ENCODE data around the gene SFMBT1.

The SFMBT1 gene

GRCh38 chr3:53078656-53079055, 32.8 kb upstream of the SFMBT1 start:
- Histone ChIP-seq H3K4me3 (ENCODE audit: insufficient read length, low read depth) (no peak overlapping the region), H3K4me1 (ENCODE audit: insufficient read depth, insufficient read length) (peaks cover 8% of the 10 kb centered on the region), H3K27me3 (ENCODE audit: insufficient read depth, insufficient read length) (peaks cover 4% of the 10 kb centered on the region), H3K9me3 (ENCODE audit: insufficient read depth, low read length) (no peaks in the 10 kb centered on the region), H3K9ac (ENCODE audit: insufficient read length, low read depth) (no peak overlapping the region), H3K36me3 (ENCODE audit: insufficient read depth, insufficient read length, low read length) (no peaks in the 10 kb centered on the region)
- no peak for DNase-seq (ENCODE audit: low read depth, low spot score)
- no peak for TF ChIP-seq ZNF274 (IDR thresholded peaks at IDR 0.05; ENCODE audit: low read depth, low read length)
- no peak for TF ChIP-seq SUZ12 (IDR thresholded peaks at IDR 0.05; ENCODE audit: extremely low read depth, insufficient read depth, insufficient read length)
- TF ChIP-seq YY1 (IDR thresholded peaks at IDR 0.05; ENCODE audit: insufficient read depth, insufficient read length) = no peak

GRCh38 chr3:53077476-53078220, 31.8 kb upstream of the SFMBT1 start:
- TF ChIP-seq ZNF274 (IDR thresholded peaks at IDR 0.05; ENCODE audit: low read depth, low read length) (no peak), SUZ12 (IDR thresholded peaks at IDR 0.05; ENCODE audit: extremely low read depth, insufficient read depth, insufficient read length) (no peak), YY1 (IDR thresholded peaks at IDR 0.05; ENCODE audit: insufficient read depth, insufficient read length) (no peak)
- H3K4me3 ChIP-seq (ENCODE audit: insufficient read length, low read depth) = no peak overlapping the region
- DNase-seq (ENCODE audit: low read depth, low spot score) = no peak

GRCh38 chr3:53075743-53076140, 29.9 kb upstream of the SFMBT1 start:
- DNase-seq (ENCODE audit: low read depth, low spot score) = no peak
- H3K9ac ChIP-seq (ENCODE audit: insufficient read length, low read depth) = no peak overlapping the region
- no peak for TF ChIP-seq SUZ12 (IDR thresholded peaks at IDR 0.05; ENCODE audit: extremely low read depth, insufficient read depth, insufficient read length)
- no peak overlapping the region for H3K4me3 ChIP-seq (ENCODE audit: insufficient read length, low read depth)
- no peaks in the 10 kb centered on the region for H3K36me3 ChIP-seq (ENCODE audit: insufficient read depth, insufficient read length, low read length)
- peaks cover 18% of the 10 kb centered on the region for H3K27me3 ChIP-seq (ENCODE audit: insufficient read depth, insufficient read length)
- no peaks in the 10 kb centered on the region for H3K9me3 ChIP-seq (ENCODE audit: insufficient read depth, low read length)
- H3K4me1 ChIP-seq (ENCODE audit: insufficient read depth, insufficient read length) = peaks cover 18% of the 10 kb centered on the region

More at GRCh38 chr3:53077476-53078220, 31.8 kb upstream of the SFMBT1 start:
- Histone ChIP-seq H3K9ac (ENCODE audit: insufficient read length, low read depth) (no peak overlapping the region), H3K9me3 (ENCODE audit: insufficient read depth, low read length) (no peaks in the 10 kb centered on the region), H3K27me3 (ENCODE audit: insufficient read depth, insufficient read length) (peaks cover 4% of the 10 kb centered on the region), H3K4me1 (ENCODE audit: insufficient read depth, insufficient read length) (peaks cover 18% of the 10 kb centered on the region), H3K36me3 (ENCODE audit: insufficient read depth, insufficient read length, low read length) (no peaks in the 10 kb centered on the region)

- peaks cover 18% of the 10 kb centered on the region for H3K4me1 ChIP-seq (ENCODE audit: insufficient read depth, insufficient read length)
- no peak for TF ChIP-seq ZNF274 (IDR thresholded peaks at IDR 0.05; ENCODE audit: low read depth, low read length)
- no peak for TF ChIP-seq YY1 (IDR thresholded peaks at IDR 0.05; ENCODE audit: insufficient read depth, insufficient read length)
- TF ChIP-seq SUZ12 (IDR thresholded peaks at IDR 0.05; ENCODE audit: extremely low read depth, insufficient read depth, insufficient read length) = no peak
- no peak overlapping the region for H3K9ac ChIP-seq (ENCODE audit: insufficient read length, low read depth)
These were observed 29.2 kb upstream of the SFMBT1 start for GRCh38 chr3:53074761-53075742.

GRCh38 chr3:53074366-53074696, 28.5 kb upstream of the SFMBT1 start:
- Histone ChIP-seq H3K9ac (ENCODE audit: insufficient read length, low read depth) (no peak overlapping the region), H3K27me3 (ENCODE audit: insufficient read depth, insufficient read length) (peaks cover 18% of the 10 kb centered on the region), H3K36me3 (ENCODE audit: insufficient read depth, insufficient read length, low read length) (no peaks in the 10 kb centered on the region), H3K9me3 (ENCODE audit: insufficient read depth, low read length) (no peaks in the 10 kb centered on the region), H3K4me3 (ENCODE audit: insufficient read length, low read depth) (no peak overlapping the region), H3K4me1 (ENCODE audit: insufficient read depth, insufficient read length) (peaks cover 20% of the 10 kb centered on the region)
- no peak for TF ChIP-seq ZNF274 (IDR thresholded peaks at IDR 0.05; ENCODE audit: low read depth, low read length)
- TF ChIP-seq SUZ12 (IDR thresholded peaks at IDR 0.05; ENCODE audit: extremely low read depth, insufficient read depth, insufficient read length) = no peak
- no peak for TF ChIP-seq YY1 (IDR thresholded peaks at IDR 0.05; ENCODE audit: insufficient read depth, insufficient read length)
- no peak for DNase-seq (ENCODE audit: low read depth, low spot score)

More at GRCh38 chr3:53074761-53075742, 29.2 kb upstream of the SFMBT1 start:
- no peak for DNase-seq (ENCODE audit: low read depth, low spot score)
- H3K36me3 ChIP-seq (ENCODE audit: insufficient read depth, insufficient read length, low read length) = no peaks in the 10 kb centered on the region
- H3K4me3 ChIP-seq (ENCODE audit: insufficient read length, low read depth) = no peak overlapping the region
- H3K9me3 ChIP-seq (ENCODE audit: insufficient read depth, low read length) = no peaks in the 10 kb centered on the region
- peaks cover 18% of the 10 kb centered on the region for H3K27me3 ChIP-seq (ENCODE audit: insufficient read depth, insufficient read length)

GRCh38 chr3:53073553-53074365, 27.9 kb upstream of the SFMBT1 start:
- Histone ChIP-seq H3K27me3 (ENCODE audit: insufficient read depth, insufficient read length) (peaks cover 18% of the 10 kb centered on the region), H3K4me1 (ENCODE audit: insufficient read depth, insufficient read length) (peaks cover 20% of the 10 kb centered on the region), H3K9ac (ENCODE audit: insufficient read length, low read depth) (peak overlapping the region; percentile 22), H3K36me3 (ENCODE audit: insufficient read depth, insufficient read length, low read length) (no peaks in the 10 kb centered on the region), H3K9me3 (ENCODE audit: insufficient read depth, low read length) (no peaks in the 10 kb centered on the region), H3K4me3 (ENCODE audit: insufficient read length, low read depth) (no peak overlapping the region)
- TF ChIP-seq YY1 (IDR thresholded peaks at IDR 0.05; ENCODE audit: insufficient read depth, insufficient read length) (no peak), ZNF274 (IDR thresholded peaks at IDR 0.05; ENCODE audit: low read depth, low read length) (no peak), SUZ12 (IDR thresholded peaks at IDR 0.05; ENCODE audit: extremely low read depth, insufficient read depth, insufficient read length) (no peak)
- no peak for DNase-seq (ENCODE audit: low read depth, low spot score)

All from NT2/D1 (cell line).